HepG2 (cell line): ENCODE results near the gene KDM3B. TPM values are rescaled to one million over a fixed set of nuclear protein-coding genes. Genes with fewer than 3 reads are reported as not detected.
A peak's percentile ranks its signal among the peaks of the same experiment; 100 is the strongest.

Source experiments
- AGO1 ChIP-seq: fragments of 200-400 bp; formaldehyde crosslinking; IDR thresholded peaks from 2 replicates; pipeline ENCODE4 v1.6.1; 2017; ENCODE audit warnings: mild to moderate bottlenecking, low read depth, low read length, moderate library complexity; ENCODE audit not compliant: poor library complexity, severe bottlenecking
- BCLAF1 ChIP-seq: fragments of 450-650 bp; IDR thresholded peaks from 2 replicates; pipeline ENCODE4 v1.6.1; 2017; ENCODE audit warnings: mild to moderate bottlenecking
- DPF2 ChIP-seq: sonication (generic); formaldehyde crosslinking; IDR thresholded peaks from 2 replicates; pipeline ENCODE4 v1.4.0; 2020; ENCODE audit warnings: mild to moderate bottlenecking, low read depth, missing genetic modification reagents, borderline replicate concordance
- FOXP4 ChIP-seq: sonication (generic); formaldehyde crosslinking; IDR thresholded peaks from 2 replicates; pipeline ENCODE4 v1.4.0; 2020; ENCODE audit warnings: missing genetic modification reagents
- HNRNPH1 ChIP-seq: fragments of 200-400 bp; formaldehyde crosslinking; optimal IDR thresholded peaks from 2 replicates; pipeline ENCODE3; 2017; ENCODE audit warnings: mild to moderate bottlenecking, low read depth, low read length
- KLF9 ChIP-seq: IDR thresholded peaks from 2 replicates; pipeline ENCODE4 v1.6.1; 2016; ENCODE audit warnings: low read depth
- MED8 ChIP-seq: sonication (generic); formaldehyde crosslinking; IDR thresholded peaks from 2 replicates; pipeline ENCODE4 v1.8.1; 2023; ENCODE audit warnings: mild to moderate bottlenecking, missing genetic modification reagents; ENCODE audit not compliant: insufficient replicate concordance
- RBM22 ChIP-seq: fragments of 200-400 bp; formaldehyde crosslinking; optimal IDR thresholded peaks from 2 replicates; pipeline ENCODE3; 2017; ENCODE audit warnings: mild to moderate bottlenecking, low read length, moderate library complexity
- RFX3 ChIP-seq: IDR thresholded peaks from 2 replicates; pipeline ENCODE4 v1.6.1; 2016; ENCODE audit warnings: missing biosample characterization, missing genetic modification reagents
- ZBTB14 ChIP-seq: sonication (generic); formaldehyde crosslinking; IDR thresholded peaks from 2 replicates; pipeline ENCODE4 v1.4.0; 2020; ENCODE audit warnings: missing genetic modification reagents
- ZFP1 ChIP-seq: IDR thresholded peaks from 2 replicates; pipeline ENCODE4 v1.6.1; 2016
- ZFP36 ChIP-seq: fragments of 150-350 bp; IDR thresholded peaks from 2 replicates; pipeline ENCODE4 v1.6.1; 2018; ENCODE audit warnings: borderline replicate concordance, low read length, low read depth; ENCODE audit not compliant: partially characterized antibody
- ZNF280B ChIP-seq: sonication (generic); formaldehyde crosslinking; IDR thresholded peaks from 2 replicates; pipeline ENCODE4 v1.5.0; 2020; ENCODE audit warnings: missing genetic modification reagents, mild to moderate bottlenecking, borderline replicate concordance
- ZNF557 ChIP-seq: sonication (generic); formaldehyde crosslinking; IDR thresholded peaks from 2 replicates; pipeline ENCODE4 v1.4.0; 2020; ENCODE audit warnings: missing genetic modification reagents
- ZNF660 ChIP-seq: sonication (generic); formaldehyde crosslinking; IDR thresholded peaks from 2 replicates; pipeline ENCODE4 v1.5.1; 2020; ENCODE audit warnings: mild to moderate bottlenecking, low read depth, missing genetic modification reagents, borderline replicate concordance
- ZNF850 ChIP-seq: sonication (generic); formaldehyde crosslinking; conservative IDR thresholded peaks from 2 replicates; pipeline ENCODE4 v1.9.0; 2021; ENCODE audit warnings: mild to moderate bottlenecking, missing genetic modification reagents
- ZSCAN5A ChIP-seq: sonication (generic); formaldehyde crosslinking; IDR thresholded peaks from 2 replicates; pipeline ENCODE4 v1.8.0; 2022; ENCODE audit warnings: mild to moderate bottlenecking, missing genetic modification reagents, borderline replicate concordance
- ZSCAN9 ChIP-seq: IDR thresholded peaks from 2 replicates; pipeline ENCODE4 v1.6.1; 2016; ENCODE audit warnings: borderline replicate concordance
- polyA plus RNA-seq, 8 experiments: library from polyadenylated mRNA; depleted of rRNA in 3 of 8; stranded (reverse) in 7 of 8; unstranded in 1 of 8; fragments of >200 nt; fragmentation: Illumina TruSeq in 4 of 8; extraction: Trizol in 4 of 8; gene quantifications; 2 replicates each; pipeline versions ENCODE4 v1.2.1 to v1.2.3, GENCODE V29; 2011 to 2016; ENCODE audit warnings: low read depth in 4 of 8, missing spikeins in 1 of 8, mixed read lengths in 1 of 8; ENCODE audit not compliant: insufficient read depth in 1 of 8
- total RNA-seq, 5 experiments: library from RNA; depleted of rRNA; stranded (reverse); fragments of >200 nt; fragmentation: Illumina TruSeq; extraction: Trizol; gene quantifications; 2 replicates each; pipeline ENCODE4 v1.2.3, GENCODE V29; 2016; ENCODE audit warnings: low read depth in 1 of 5

Gene KDM3B
- total and polyA plus RNA-seq, 2 of the 13 experiments (the other 11 are each of a cell fraction or from before 2014, with no cell fraction given) = 19.7 to 34.3 TPM

- TF ChIP-seq HNRNPH1 = no peak
- peak; percentile 28 for TF ChIP-seq AGO1
- TF ChIP-seq ZSCAN9 (CRISPR knock-in tag) = no peak
- TF ChIP-seq RFX3 (CRISPR knock-in tag) = no peak
- TF ChIP-seq ZNF557 (CRISPR knock-in tag) = 0 out of 2 replicates have a peak, but pooled peaks have one; percentile 27
- no peak for TF ChIP-seq DPF2 (CRISPR knock-in tag)
- TF ChIP-seq RBM22 = no peak
- TF ChIP-seq ZFP1 = no peak
- TF ChIP-seq KLF9 = peak; percentile 20; the same call in 1 of the 2 replicates
- peak; percentile 50; the same call in 1 of the 2 replicates for TF ChIP-seq FOXP4 (CRISPR knock-in tag)
- TF ChIP-seq ZBTB14 = no peak
- no peak for TF ChIP-seq ZNF280B (CRISPR knock-in tag)
- no peak for TF ChIP-seq ZNF660 (CRISPR knock-in tag)
- TF ChIP-seq ZSCAN5A (CRISPR knock-in tag) = no peak
- no peak for TF ChIP-seq MED8 (CRISPR knock-in tag)
- TF ChIP-seq BCLAF1 = no peak
- TF ChIP-seq ZNF850 (CRISPR knock-in tag) = no peak
- TF ChIP-seq ZFP36 = no peak
Measured at GRCh38 chr5:138331449-138332368, 20.8 kb upstream of the KDM3B start, which contains the start of gene CDC25C (continued).
